H54 (cell line): Measurements from ENCODE around the gene ARNT2.

Experiments
- DNase-seq: peaks from one replicate; pipeline ENCODE4 v3.0.0; 2011; ENCODE audit warnings: low spot score, mixed read lengths; ENCODE audit not compliant: insufficient read length
- FAIRE-seq: peaks from 3 replicates; lab custom pipeline; 2011; peaks lifted over from hg19 to GRCh38; lab: Jason Lieb, UNC
- POLR2A ChIP-seq: IDR thresholded peaks from 2 replicates; pipeline ENCODE4 v1.6.1; 2011; ENCODE audit warnings: low read depth, mild to moderate bottlenecking, low read length

ARNT2 gene

DNA sequence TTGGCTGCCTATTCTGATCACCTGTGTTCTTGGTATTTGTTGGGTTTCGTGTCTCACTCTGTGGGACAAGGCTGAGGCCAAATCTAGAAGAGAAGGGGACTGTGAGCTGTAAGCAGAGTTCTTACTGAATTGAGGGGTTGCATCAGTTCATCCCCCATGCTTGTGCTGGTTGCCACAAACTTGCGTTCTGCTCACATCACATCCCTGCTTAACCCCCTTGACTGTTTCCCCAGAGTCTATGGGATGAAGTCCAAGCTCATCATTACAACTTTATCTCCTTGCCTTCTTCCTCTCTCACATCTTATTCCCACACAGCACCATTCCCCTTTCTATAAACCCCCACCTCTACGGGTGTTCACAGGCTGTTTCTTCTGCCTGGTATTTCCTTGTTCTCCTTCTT is 147.2 kb downstream of the ARNT2 start:
- DNase-seq, result no peak
- FAIRE-seq, result no peak
- no peak for TF ChIP-seq POLR2A

DNA sequence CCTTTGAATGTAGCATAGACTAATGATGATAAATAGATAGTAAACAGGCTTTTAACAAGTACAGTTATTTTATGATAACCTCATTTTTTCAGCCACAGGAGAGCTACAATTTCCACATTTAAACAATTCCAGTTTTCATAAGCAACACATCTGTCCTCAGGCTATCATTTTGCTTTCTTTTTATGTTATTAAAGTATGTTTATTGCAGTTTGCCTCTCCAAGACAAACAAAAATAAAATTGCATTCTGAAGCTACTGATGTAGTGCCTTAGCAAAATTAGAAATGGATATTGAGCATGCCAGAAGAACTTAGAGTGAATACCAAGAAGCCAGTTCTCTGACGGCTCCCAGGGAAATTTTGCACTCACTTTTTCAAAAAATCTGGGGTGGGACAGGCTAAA is 150.4 kb downstream of the ARNT2 start:
- FAIRE-seq (no peak), DNase-seq (no peak)
- TF ChIP-seq POLR2A, result no peak

DNA sequence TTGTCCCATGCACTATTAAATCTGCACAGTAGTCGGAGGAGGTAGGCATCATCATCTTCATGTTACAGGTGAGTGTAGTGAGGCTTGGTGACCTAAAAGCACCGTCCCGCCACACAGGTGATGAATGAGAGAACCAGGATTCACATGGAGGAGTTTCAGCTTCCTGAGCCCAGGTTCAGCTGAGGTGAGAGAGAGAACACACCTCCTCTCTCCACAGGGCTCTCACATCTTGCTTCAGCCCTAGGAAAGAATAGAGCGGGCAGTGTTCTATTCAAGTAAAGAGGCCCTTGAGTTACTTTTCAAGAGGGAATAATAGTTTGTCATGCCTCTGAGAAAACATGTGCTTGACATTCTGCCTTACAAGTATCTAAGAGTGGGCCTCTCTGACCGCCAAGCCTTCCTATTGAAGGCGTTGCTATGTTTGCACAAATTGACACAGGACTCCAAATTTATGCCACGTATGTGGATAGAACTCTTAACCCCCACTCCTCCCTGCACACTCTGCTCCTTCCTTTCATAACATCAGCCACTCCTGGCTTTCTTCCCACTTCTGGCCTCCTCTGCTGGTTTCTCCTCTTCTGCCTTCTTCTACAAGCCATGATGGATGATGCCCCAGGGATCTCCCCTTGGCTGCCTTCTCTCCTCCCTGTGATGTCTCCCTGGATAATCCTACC is 152.6 kb downstream of the ARNT2 start:
- FAIRE-seq (no peak), DNase-seq (no peak)
- TF ChIP-seq POLR2A, result no peak

DNA sequence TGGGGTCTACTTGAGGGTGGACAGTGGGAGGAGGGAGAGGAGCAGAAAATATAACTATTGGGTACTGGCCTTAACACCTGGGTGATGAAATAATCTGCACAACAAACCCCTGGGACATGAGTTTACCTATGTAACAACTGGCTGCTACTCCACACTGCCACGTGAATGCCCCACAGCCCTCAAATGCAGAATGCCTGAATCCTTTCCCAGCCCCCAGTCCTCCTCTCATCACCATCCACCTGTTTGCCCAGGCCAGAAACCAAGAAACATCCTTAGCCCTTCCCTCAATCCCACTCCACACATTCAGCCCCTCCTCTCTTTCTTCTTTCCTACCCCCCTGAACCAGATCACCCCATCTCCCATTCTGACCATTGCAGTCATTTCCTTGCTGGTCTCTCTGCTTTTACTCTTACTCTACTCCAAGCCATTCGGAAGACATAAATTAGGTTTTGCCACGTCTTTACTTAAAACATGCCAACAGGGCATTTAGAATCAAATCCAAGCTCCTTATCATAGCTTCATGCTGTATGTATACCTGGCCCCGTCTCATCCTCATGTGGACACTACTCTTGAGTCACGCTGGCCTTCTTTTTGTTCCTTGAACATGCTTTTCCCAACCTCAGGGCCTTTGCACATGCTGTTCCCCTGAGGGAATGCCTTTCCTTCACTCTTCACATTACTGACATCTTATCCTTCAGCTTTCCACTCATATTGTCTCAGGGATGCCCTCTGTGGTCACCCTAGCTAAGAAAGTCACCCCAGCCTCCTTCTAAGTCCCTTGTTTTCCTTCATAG is 153.5 kb downstream of the ARNT2 start:
- no peak for TF ChIP-seq POLR2A
- no peak for DNase-seq
- FAIRE-seq, result no peak

DNA sequence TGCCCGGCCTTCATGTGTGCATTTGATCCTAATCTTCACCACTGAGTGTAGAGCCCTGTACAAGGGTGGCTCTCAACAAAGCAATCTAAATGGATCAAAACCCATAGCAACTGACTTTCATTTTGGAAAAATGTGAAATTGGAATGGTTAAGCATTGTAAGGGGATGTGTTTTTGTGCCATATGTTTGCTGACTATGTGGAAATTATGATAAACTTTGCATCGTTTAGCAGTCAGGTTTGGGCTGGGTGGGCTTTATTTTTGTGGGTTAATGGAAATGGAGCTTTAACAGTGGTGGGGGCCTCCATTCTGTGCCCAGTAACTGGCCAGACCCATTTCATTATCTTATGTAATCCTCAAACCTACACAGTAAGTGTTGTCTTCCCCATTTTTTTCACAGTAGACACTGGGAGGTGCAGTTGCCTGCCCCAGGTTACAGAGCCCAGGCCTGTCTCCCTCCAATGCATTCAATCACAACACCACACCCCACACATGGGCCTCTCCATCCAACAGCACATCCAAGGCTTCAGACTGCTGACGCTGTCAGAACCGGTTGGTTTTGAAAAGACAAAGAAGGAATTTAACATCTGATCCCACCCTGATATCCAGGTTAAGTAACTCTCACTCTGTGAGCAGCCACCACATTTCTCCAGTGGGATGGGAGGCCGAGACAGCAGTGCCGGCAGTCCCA is 154.6 kb downstream of the ARNT2 start:
- DNase-seq (no peak), FAIRE-seq (no peak)
- no peak for TF ChIP-seq POLR2A

DNA sequence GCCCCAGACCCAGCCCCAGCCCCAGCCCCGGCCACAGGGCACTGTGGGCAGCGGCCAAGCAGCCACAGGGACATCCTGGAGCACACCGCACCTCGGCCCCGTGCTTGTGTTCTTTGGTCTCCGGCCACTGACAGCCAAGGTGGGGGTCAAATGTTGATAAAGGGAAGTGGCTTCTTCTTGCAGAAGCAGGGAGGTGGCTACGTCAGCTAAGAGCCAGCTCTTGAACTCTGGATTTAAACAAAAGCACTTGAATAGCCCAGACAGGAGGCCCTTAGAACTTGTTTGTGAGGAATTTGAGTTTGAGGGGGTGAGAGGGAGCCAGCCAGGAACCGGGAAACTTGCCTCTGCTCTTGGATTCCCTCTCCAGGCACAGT is 155.1 kb downstream of the ARNT2 start:
- DNase-seq, result no peak
- FAIRE-seq, result no peak
- no peak for TF ChIP-seq POLR2A

DNA sequence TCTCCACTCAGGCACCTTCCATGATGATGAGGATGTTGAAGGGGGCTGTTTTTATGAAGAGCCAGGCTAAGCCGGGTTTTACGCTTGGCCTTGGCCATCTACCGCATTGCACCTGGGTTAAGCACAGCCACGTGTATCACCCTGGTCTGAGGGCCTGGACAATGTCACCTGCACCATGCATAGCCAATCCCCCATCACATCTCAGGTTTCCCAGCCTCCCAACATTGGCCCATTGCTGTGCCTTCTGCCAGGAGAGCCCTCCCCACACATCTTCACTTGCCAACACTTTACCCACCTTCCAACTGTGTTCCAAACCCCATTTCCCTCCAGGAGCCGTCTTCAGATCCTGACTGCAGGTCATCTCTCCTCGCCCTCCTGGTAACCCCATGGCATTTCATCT is 155.6 kb downstream of the ARNT2 start:
- FAIRE-seq (no peak), DNase-seq (no peak)
- no peak for TF ChIP-seq POLR2A

DNA sequence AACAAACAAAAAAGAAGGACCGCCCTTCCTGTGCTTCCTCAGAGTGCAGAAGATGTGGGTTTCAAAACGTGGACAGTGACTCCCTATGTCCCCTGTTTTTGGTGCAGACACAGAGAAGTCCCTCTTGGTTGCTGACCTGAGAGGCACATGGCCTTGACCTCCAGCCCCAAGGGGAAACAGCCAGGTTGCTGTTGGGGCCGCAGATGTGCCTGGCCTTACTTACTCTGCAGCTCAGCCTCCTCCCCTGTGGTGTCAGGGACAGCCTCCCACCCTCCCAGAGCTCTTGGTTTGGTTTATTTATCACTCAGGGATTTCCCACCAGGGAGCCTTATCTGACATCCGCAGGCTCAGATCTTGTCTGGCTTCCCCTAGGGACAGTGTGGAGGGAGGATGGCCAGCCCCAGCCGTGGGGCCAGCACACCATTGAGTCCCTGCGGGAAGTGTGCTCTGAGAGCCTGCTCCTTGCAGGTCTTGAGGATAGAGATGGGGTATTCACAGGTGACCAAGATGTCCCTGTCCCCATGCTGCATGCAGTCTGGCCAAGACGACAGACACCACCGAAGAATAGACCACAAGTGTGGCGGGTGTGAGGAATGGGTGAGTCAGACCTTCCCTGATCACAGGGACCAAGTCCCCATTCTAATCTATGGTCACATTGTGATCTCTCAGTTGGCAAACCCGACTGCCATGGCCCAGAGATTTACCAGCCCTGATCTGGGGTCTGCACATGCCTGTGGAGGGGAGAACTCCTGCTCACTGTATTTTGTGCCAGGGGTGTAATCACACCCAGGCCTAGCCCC is 156.6 kb downstream of the ARNT2 start:
- DNase-seq (no peak), FAIRE-seq (no peak)
- no peak for TF ChIP-seq POLR2A

DNA sequence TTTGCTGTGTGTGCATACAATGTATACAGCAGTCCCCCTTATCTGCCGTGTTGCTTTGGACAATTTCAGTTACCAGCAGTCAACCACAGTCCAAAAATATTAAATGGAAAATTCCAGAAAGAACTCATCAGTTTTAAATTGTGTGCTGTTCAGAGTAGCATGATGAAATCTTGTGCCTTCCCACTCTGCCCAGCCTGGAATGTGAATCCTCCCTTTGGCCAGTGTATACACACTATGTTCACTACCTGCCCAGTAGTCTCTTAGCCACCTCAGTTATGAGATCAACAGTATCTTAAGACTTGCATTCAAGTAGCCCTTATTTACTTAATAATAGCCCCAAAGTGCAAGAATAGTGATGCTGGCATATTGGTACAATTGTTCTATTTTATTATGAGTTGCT is 157.3 kb downstream of the ARNT2 start:
- no peak for FAIRE-seq

DNA sequence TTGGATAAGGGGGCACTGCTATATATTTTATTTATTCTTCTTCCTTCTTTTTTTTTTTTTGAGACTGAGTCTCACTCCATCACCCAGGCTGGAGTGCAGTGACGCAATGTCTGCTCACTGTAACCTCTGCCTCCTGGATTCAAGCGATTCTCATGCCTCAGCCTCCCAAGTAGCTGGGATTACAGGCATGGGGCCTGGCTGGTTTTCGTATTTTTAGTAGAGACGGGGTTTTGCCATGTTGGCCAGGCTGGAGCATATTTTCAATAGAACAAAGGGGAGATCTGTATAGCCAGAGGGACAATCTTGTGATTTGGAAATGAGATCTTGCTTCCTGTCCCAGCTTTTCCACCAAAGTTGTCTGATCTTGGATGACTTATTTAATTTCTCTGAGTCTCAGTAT is 157.9 kb downstream of the ARNT2 start:
- TF ChIP-seq POLR2A, result no peak
- FAIRE-seq (no peak), DNase-seq (no peak)

More for the DNA sequence above, 157.3 kb downstream of the ARNT2 start:
- no peak for TF ChIP-seq POLR2A
- no peak for DNase-seq

DNA sequence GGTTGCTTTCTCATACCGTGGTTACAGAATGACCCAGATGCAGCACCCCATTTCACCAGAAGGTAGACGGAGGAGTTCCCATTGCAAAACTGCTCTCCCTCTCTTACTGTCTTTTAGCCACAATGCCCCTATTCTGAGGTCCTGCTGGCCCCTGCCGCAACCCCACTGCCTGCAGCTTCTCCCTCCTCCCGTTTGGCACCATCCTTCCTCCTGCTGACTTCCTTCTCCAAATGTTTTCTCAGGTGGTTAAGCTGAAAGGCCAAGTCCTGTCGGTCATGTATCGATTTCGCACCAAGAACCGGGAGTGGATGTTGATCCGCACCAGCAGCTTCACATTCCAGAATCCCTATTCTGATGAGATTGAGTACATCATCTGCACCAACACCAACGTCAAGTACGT is 158.7 kb downstream of the ARNT2 start:
- DNase-seq (no peak), FAIRE-seq (no peak)
- no peak for TF ChIP-seq POLR2A

DNA sequence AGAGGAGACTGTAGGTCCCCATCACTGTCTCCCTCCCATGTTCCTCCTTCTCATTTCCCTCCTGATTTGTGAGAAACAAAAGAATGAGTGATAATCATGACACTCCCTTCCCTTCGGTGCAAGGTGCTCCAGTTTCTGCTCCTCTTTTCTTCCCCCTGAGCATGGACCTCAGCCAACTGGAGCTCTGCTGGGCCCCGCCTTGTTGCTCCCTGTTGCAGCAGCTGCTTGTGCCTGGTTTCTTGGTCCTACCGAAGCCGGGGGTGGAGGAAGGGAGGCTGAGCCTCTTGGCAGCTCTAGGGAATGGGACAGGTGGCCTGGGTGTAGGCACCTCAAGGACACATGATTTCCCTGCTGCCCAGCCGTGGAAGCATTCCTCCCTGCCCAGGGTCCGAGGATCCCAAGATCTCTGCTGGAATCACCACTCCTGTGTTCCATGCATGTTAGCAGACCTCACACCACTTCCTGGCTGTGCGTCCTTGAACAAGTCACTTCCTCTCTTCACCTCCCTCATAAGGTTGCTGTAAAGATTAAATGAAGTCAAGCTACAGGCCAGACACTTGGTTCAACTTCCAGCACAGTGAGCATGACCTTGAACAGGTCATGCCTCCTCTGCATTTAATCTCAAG is 159.3 kb downstream of the ARNT2 start:
- FAIRE-seq (no peak), DNase-seq (no peak)
- no peak for TF ChIP-seq POLR2A

DNA sequence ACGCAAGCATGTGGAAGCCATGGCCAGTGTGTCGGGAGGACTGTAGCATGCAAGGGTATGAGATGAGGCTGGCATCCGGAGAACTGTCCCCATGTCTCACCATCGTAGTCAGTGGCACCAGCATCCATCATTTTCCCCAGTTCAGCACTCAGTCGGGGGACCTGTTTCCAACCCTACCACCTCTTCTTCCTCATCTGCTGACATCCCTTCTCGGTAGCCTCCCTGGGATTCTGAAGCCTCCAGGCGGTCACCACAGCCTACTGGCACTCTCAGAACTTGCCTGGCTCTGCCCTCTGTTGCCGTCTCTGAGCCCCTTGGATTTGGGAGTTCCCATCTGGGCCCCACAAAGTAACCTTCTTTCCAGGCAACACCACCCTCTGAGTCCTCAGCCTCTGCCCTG is 159.9 kb downstream of the ARNT2 start:
- TF ChIP-seq POLR2A, result no peak
- FAIRE-seq (no peak), DNase-seq (no peak)
